AG04449 (cell line): ENCODE data around the gene LPIN1.
A peak's percentile ranks its signal among the peaks of the same experiment; 100 is the strongest.

Experiments
- CTCF ChIA-PET: fragments of 350-600 bp; formaldehyde crosslinking; extraction: SDS; loops from one replicate; lab custom pipeline; 2021; ENCODE audit warnings: antibody characterized with exemption; lab: Yijun Ruan, JAX
- POLR2A ChIA-PET: fragments of 400-600, 350-600 bp; formaldehyde crosslinking; extraction: SDS; loops from one replicate; lab custom pipeline; 2020; ENCODE audit warnings: antibody characterized with exemption, inconsistent platforms; lab: Yijun Ruan, JAX
- DNase-seq: peaks from one replicate; pipeline ENCODE4 v3.0.0-alpha.2; 2010; ENCODE audit warnings: low read depth, low spot score
- H3K4me3 ChIP-seq: 2 replicates; pipeline ENCODE4 v1.5.1; 2011; ENCODE audit warnings: low read depth, mild to moderate bottlenecking, control low read depth, low read length
- TF ChIP-seq, protein P1 (sequence below): IDR thresholded peaks from one replicate; pipeline ENCODE4 v1.5.1; 2011; ENCODE audit warnings: mild to moderate bottlenecking, moderate library complexity, low read length, control low read depth, inconsistent platforms; ENCODE audit not compliant: insufficient read depth; ENCODE audit errors: missing control alignments

The LPIN1 gene

DNA sequence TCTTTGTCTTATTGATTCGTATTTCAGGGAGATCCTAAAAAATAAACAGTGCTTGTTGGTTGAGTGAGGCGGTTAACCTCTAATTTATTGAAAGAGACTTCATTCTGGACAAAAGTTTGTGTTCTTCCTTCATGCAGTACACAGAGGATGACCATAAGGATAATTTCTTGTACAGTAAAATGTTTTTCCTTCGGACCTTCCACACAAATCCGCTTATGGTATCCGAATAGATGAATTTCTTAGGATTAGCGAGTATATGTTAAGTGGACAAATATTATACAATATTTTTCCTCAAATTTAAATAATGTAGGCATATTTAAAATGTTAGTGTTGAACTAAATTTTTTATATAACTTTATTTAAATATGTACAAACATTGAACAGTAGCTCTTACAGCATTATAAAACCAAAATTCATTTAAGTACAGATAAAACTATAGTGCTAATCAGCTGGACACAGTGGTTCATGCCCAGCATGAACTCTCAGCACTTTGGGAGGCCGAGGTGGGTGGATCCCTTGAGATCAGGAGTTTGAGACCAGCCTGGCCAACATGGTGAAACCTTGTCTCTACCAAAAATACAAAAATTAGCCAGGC lies 84.4 kb downstream of the LPIN1 start:
- TF ChIP-seq, protein P1, sequence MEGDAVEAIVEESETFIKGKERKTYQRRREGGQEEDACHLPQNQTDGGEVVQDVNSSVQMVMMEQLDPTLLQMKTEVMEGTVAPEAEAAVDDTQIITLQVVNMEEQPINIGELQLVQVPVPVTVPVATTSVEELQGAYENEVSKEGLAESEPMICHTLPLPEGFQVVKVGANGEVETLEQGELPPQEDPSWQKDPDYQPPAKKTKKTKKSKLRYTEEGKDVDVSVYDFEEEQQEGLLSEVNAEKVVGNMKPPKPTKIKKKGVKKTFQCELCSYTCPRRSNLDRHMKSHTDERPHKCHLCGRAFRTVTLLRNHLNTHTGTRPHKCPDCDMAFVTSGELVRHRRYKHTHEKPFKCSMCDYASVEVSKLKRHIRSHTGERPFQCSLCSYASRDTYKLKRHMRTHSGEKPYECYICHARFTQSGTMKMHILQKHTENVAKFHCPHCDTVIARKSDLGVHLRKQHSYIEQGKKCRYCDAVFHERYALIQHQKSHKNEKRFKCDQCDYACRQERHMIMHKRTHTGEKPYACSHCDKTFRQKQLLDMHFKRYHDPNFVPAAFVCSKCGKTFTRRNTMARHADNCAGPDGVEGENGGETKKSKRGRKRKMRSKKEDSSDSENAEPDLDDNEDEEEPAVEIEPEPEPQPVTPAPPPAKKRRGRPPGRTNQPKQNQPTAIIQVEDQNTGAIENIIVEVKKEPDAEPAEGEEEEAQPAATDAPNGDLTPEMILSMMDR = no peak
- peak overlapping the region; percentile 16 for H3K4me3 ChIP-seq
- DNase-seq = no peak
- ChIA-PET CTCF (interaction anchor here (1.0 to 5.3 kb wide), 4 partner anchors 612 to 1176 kb away, joined by 3 to 32 read pairs (median 12); partner anchors contain the start of gene TRIB2), POLR2A (interaction anchor here (1.3 kb wide), 1 partner anchor 488 kb away, joined by 3 read pairs; no protein-coding TSS in a partner anchor)

DNA sequence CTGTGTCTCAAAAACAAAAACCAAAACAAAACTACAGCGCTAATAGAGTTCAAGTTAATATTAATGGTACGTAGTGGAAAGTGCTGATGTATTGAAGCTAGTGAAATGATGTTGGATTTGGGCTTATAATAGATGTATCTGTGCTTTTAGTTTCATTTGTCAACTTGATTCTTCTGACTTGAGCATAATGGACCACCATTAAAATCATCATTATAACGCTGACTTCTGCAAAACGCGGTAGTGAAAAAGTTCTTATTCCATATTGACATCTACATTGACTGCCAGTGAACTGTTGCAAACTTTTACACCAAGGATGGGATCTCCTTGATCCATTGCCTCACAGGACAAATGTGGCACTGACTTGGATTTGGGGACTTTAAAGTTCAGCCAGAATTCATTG lies 85.0 kb downstream of the LPIN1 start:
- TF ChIP-seq, protein P1 = no peak
- ChIA-PET POLR2A (no interaction called here), CTCF (interaction anchor here (1.0 to 5.3 kb wide), 3 partner anchors 885 to 1175 kb away, joined by 3 to 32 read pairs (median 22); partner anchors contain the start of gene TRIB2)
- H3K4me3 ChIP-seq = no peak overlapping the region
- no peak for DNase-seq

DNA sequence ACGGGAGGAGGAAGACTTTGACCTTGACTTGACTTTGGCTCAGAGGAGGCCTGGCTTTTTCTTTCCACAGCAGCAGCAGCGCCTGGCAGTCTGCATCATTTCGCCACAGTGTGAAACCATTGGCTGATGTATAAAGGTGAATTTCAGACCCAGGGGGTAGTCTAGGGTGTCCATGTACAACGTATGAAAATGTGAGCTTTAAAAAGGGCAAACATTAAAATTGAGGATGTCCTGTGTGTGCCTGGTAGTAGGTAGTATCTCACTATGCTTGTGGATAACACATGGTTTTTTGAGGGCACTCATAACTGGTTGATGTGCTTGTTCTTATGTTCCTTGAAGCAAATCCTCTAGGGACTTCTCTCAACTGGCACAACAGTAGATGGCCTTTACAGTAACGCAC lies 86.1 kb downstream of the LPIN1 start:
- no peak overlapping the region for H3K4me3 ChIP-seq
- TF ChIP-seq, protein P1 = no peak
- POLR2A ChIA-PET = interaction anchor here (1.3 kb wide), 1 partner anchor 884 kb away, joined by 5 read pairs; the partner anchor contains the start of gene TRIB2
- DNase-seq = no peak
- CTCF ChIA-PET = interaction anchor here (1.0 to 5.3 kb wide), 4 partner anchors 884 to 1175 kb away, joined by 5 to 32 read pairs (median 9); partner anchors contain the start of gene TRIB2

DNA sequence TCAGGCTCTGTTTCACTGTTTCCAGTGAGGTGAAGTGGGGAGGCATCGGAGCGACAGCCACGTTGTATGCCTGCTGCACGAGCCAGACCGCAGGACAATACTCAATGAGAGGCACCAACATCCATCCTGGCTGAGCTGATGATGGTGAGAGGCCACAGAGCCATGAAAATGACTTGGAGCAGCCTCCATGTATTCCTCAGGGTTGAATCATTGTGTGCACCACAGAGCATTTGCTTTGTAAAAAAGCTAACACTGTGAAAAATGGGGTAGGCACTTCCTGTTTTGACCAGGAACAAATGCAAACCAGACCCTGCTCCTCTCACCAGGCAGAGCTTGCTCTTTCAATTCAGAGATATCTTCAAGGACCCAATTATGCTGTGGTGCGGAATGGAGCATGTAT lies 87.2 kb downstream of the LPIN1 start:
- TF ChIP-seq, protein P1 = no peak
- DNase-seq = peak; percentile 63
- ChIA-PET CTCF (interaction anchor here (0.8 to 1.8 kb wide), 4 partner anchors 144 to 1174 kb away, joined by 3 to 10 read pairs (median 6); partner anchors contain the start of gene TRIB2), POLR2A (interaction anchor here (0.5 to 1.3 kb wide), 2 partner anchors 394 to 883 kb away, joined by 3 to 5 read pairs; partner anchors contain the start of gene TRIB2)
- H3K4me3 ChIP-seq = no peak overlapping the region

DNA sequence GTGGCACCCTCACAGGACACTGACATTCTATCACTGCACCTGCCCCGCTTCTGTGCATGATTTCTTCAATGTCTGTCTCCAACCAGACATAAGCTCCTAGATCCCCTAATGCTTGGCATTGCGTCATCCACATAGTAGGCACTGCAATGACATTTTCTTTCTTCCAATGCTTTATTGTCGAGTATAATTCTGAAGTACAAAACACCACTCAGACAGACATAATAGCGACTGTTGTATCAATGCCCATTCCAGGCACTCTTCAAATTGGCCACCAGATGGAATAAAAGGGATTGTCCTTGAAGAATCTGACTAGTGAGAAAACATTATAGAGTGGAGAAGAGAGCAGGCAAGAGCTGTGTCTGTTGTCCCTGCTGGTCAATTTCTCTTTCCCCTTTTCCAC lies 89.0 kb downstream of the LPIN1 start:
- POLR2A ChIA-PET = interaction anchor here (1.0 kb wide), 1 partner anchor 163 kb away, joined by 3 read pairs; no protein-coding TSS in a partner anchor
- CTCF ChIA-PET = interaction anchor here (1.3 kb wide), 1 partner anchor 1172 kb away, joined by 6 read pairs; no protein-coding TSS in a partner anchor

More for the DNA sequence above, 89.0 kb downstream of the LPIN1 start:
- H3K4me3 ChIP-seq = no peak overlapping the region
- DNase-seq = no peak
- TF ChIP-seq, protein P1 = no peak
